Chondrocyte (in vitro differentiated cells): ENCODE measurements around the gene GNE. TPM values are rescaled to one million over a fixed set of nuclear protein-coding genes. Genes with fewer than 3 reads are reported as not detected.

Experiments used
- DNase-seq: peaks from one replicate; pipeline ENCODE4 v3.0.0; 2021; ENCODE audit warnings: mixed read lengths, low spot score
- H3K27ac Mint-ChIP-seq: one replicate; pipeline ENCODE4 v1.8.0; 2021; ENCODE audit warnings: mild to moderate bottlenecking, moderate library complexity, mixed read lengths; ENCODE audit not compliant: unreplicated experiment
- H3K27me3 Mint-ChIP-seq: 2 replicates; pipeline ENCODE4 v1.8.0; 2021; ENCODE audit warnings: low read depth, mixed read lengths
- H3K36me3 Mint-ChIP-seq: 2 replicates; pipeline ENCODE4 v1.8.0; 2021; ENCODE audit warnings: low read depth, mixed read lengths
- H3K4me1 Mint-ChIP-seq: 2 replicates; pipeline ENCODE4 v1.8.0; 2021; ENCODE audit warnings: low read depth, mild to moderate bottlenecking, mixed read lengths
- H3K4me3 Mint-ChIP-seq: one replicate; pipeline ENCODE4 v1.8.0; 2021; ENCODE audit warnings: mild to moderate bottlenecking, moderate library complexity, mixed read lengths; ENCODE audit not compliant: unreplicated experiment
- H3K9me3 Mint-ChIP-seq: 2 replicates; pipeline ENCODE4 v1.8.0; 2021; ENCODE audit warnings: low read depth, mixed read lengths
- CTCF ChIP-seq: fragments of 200-600 bp; sonication (generic); IDR thresholded peaks from 2 replicates; pipeline ENCODE4 v1.5.0; 2021; ENCODE audit warnings: antibody characterized with exemption, mild to moderate bottlenecking, moderate library complexity
- total RNA-seq: library from RNA; stranded (reverse); gene quantifications from 3 replicates; pipeline ENCODE4 v1.2.1, GENCODE V29; 2021

The GNE gene
- total RNA-seq, 1 donor from 2014 or later = 17.8 TPM

- DNase-seq = no peak
- no peak within 1 kb of the TSS for H3K27ac Mint-ChIP-seq
- H3K27me3 Mint-ChIP-seq = no peaks in the 10 kb centered on the region
- H3K9me3 Mint-ChIP-seq = no peaks in the 10 kb centered on the region
- no peak for TF ChIP-seq CTCF
- peaks cover 30% of the 10 kb centered on the region for H3K4me1 Mint-ChIP-seq
- H3K4me3 Mint-ChIP-seq = no peak within 1 kb of the TSS
- peaks cover 6% of the 10 kb centered on the region for H3K36me3 Mint-ChIP-seq
Measured at GRCh38 chr9:36169166-36169565, 89.1 kb downstream of the GNE start, which contains the start of gene CCIN. Gene CCIN (plus strand): TSS chr9:36169388. CDS start chr9:36169503, 115 bp downstream.

GRCh38 chr9:36166168-36166927 is 91.9 kb downstream of the GNE start:
- peak; percentile 93 for TF ChIP-seq CTCF
- H3K27me3 Mint-ChIP-seq = no peaks in the 10 kb centered on the region
- no peaks in the 10 kb centered on the region for H3K9me3 Mint-ChIP-seq
- peaks cover 7% of the 10 kb centered on the region for H3K36me3 Mint-ChIP-seq
- H3K4me3 Mint-ChIP-seq = peak overlapping the region; percentile 69
- H3K4me1 Mint-ChIP-seq = peaks cover 58% of the 10 kb centered on the region
- H3K27ac Mint-ChIP-seq = peak overlapping the region; percentile 99
- DNase-seq = peak; percentile 90

GRCh38 chr9:36165826-36166167 is 92.5 kb downstream of the GNE start:
- Mint-ChIP-seq H3K27ac (peak overlapping the region; percentile 99), H3K4me1 (peaks cover 64% of the 10 kb centered on the region), H3K27me3 (no peaks in the 10 kb centered on the region), H3K9me3 (no peaks in the 10 kb centered on the region), H3K36me3 (peaks cover 7% of the 10 kb centered on the region), H3K4me3 (peak overlapping the region; percentile 50)
- no peak for TF ChIP-seq CTCF
- DNase-seq = no peak

GRCh38 chr9:36164989-36165388 is 93.3 kb downstream of the GNE start:
- TF ChIP-seq CTCF = no peak
- H3K27me3 Mint-ChIP-seq = no peaks in the 10 kb centered on the region
- peak overlapping the region; percentile 99 for H3K27ac Mint-ChIP-seq
- peak; percentile 55 for DNase-seq
- H3K4me3 Mint-ChIP-seq = peak overlapping the region; percentile 36
- H3K4me1 Mint-ChIP-seq = peaks cover 71% of the 10 kb centered on the region
- H3K9me3 Mint-ChIP-seq = no peaks in the 10 kb centered on the region
- peaks cover 11% of the 10 kb centered on the region for H3K36me3 Mint-ChIP-seq

Other genes starting within 250 kb of the GNE start
- 33.5 to 66.6 TPM (median 33.5 TPM) in 3 replicates for gene RECK, start 221.5 kb downstream of the GNE start, total RNA-seq
- 101 to 110 TPM (median 102 TPM) in 3 replicates for gene GLIPR2, start 121.7 kb downstream of the GNE start, total RNA-seq
- gene CCIN, start 89.1 kb downstream of the GNE start, total RNA-seq = 2.4 to 2.7 TPM (median 2.4 TPM) in 3 replicates
- 200 to 243 TPM (median 240 TPM) in 3 replicates for gene CLTA, start 67.5 kb downstream of the GNE start, total RNA-seq
- gene RNF38, start 141.8 kb upstream of the GNE start, total RNA-seq = 21.3 to 25.0 TPM (median 22.6 TPM) in 3 replicates